Tibial nerve (tissue), 4 donors: ENCODE results near the gene ZNF280B. TPM values are rescaled to one million over a fixed set of nuclear protein-coding genes. Genes with fewer than 3 reads are reported as not detected.
"Not testable (repeated sequence)": the region's sequence is repeated elsewhere in the genome, so short reads cannot be mapped to it uniquely, and the experiment has no call there.

Experiments
- DNase-seq, 2 donors: peaks; one replicate each; pipeline ENCODE4 v3.0.0-alpha.2; 2019; ENCODE audit warnings: low spot score in 2 of 2
- H3K27ac ChIP-seq, 4 donors: fragments of 200-600 bp; sonication (generic) in 3 of 4; one replicate each; pipeline ENCODE4 v1.5.1; 2017 to 2019; ENCODE audit warnings: mild to moderate bottlenecking in 1 of 4
- H3K27me3 ChIP-seq, 2 donors: fragments of 200-600 bp; sonication (generic) in 1 of 2; one replicate each; pipeline versions ENCODE4 v1.5.1 to v1.6.0; 2017 to 2019
- H3K36me3 ChIP-seq, 3 donors: fragments of 200-600 bp; sonication (generic); one replicate each; pipeline ENCODE4 v1.5.1; 2018 to 2019
- H3K4me1 ChIP-seq, 4 donors: fragments of 200-600 bp; sonication (generic) in 3 of 4; one replicate each; pipeline ENCODE4 v1.5.1; 2017 to 2019
- H3K4me3 ChIP-seq, 4 donors: fragments of 200-600 bp; sonication (generic) in 3 of 4; one replicate each; pipeline ENCODE4 v1.5.1; 2017 to 2019; ENCODE audit warnings: mild to moderate bottlenecking in 1 of 4, moderate library complexity in 1 of 4
- H3K9me3 ChIP-seq, 4 donors: fragments of 200-600 bp; sonication (generic) in 3 of 4; one replicate each; pipeline ENCODE4 v1.5.1; 2017 to 2019
- EP300 ChIP-seq, 2 donors: sonication (generic); formaldehyde crosslinking; IDR thresholded peaks; one replicate each; pipeline ENCODE4 v1.6.1; 2017; ENCODE audit warnings: antibody characterized with exemption in 2 of 2, mild to moderate bottlenecking in 1 of 2
- POLR2A ChIP-seq, 2 donors: fragments of 450-650 bp; IDR thresholded peaks; one replicate each; pipeline ENCODE4 v1.6.1; 2017; ENCODE audit warnings: antibody characterized with exemption in 2 of 2, mild to moderate bottlenecking in 2 of 2, moderate library complexity in 2 of 2
- WGBS, 2 donors: methylation state at CpG; one replicate each; pipeline ENCODE4 v1.1.5; 2018; 5-methylcytosine and 5-hydroxymethylcytosine counted together
- total RNA-seq, 4 donors: library from RNA; depleted of rRNA; stranded (reverse); fragments of >200 nt; gene quantifications; one replicate each; pipeline ENCODE4 v1.1.0, GENCODE V29; 2016
- TF ChIP-seq, protein P1 (sequence below), 5 experiments: fragments of 200-600 bp in 3 of 5; fragments of 450-650 bp in 2 of 5; sonication (generic) in 3 of 5; IDR thresholded peaks; one replicate each; pipeline ENCODE4 v1.5.1; 2016 to 2019; ENCODE audit warnings: antibody characterized with exemption in 5 of 5, mild to moderate bottlenecking in 3 of 5, moderate library complexity in 2 of 5

Gene ZNF280B
- total RNA-seq, 4 donors from 2014 or later = under 0.01 to 0.44 (median 0.30) TPM; not detected in 1

DNA sequence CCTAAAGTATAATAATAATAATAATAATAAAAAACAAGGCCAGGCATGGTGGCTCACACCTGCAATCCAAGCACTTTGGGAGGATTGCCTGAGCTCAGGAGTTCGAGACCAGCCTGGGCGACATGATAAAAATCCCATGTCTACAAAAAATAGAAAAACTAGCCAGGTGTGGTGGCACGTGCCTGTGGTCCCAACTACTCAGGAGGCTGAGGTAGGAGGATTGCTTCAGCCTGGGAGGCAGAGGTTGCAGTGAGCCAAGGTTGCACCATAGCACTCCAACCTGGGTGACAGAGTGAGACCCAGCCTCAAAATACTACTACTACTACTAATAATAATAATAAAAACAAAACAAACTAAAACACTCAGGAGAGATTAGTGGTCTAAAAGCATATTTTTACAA lies 27.1 kb upstream of the ZNF280B start:
- no peak for DNase-seq
- Histone ChIP-seq H3K27me3 (no peaks in the 10 kb centered on the region), H3K4me3 (no peak overlapping the region), H3K4me1 (no peaks in the 10 kb centered on the region), H3K36me3 (no peaks in the 10 kb centered on the region), H3K9me3 (no peaks in the 10 kb centered on the region), H3K27ac (no peak overlapping the region)
- WGBS, 2 donors = 82 to 90% methylated on average over 3 of the region's 3 CpGs
- TF ChIP-seq, protein P1, sequence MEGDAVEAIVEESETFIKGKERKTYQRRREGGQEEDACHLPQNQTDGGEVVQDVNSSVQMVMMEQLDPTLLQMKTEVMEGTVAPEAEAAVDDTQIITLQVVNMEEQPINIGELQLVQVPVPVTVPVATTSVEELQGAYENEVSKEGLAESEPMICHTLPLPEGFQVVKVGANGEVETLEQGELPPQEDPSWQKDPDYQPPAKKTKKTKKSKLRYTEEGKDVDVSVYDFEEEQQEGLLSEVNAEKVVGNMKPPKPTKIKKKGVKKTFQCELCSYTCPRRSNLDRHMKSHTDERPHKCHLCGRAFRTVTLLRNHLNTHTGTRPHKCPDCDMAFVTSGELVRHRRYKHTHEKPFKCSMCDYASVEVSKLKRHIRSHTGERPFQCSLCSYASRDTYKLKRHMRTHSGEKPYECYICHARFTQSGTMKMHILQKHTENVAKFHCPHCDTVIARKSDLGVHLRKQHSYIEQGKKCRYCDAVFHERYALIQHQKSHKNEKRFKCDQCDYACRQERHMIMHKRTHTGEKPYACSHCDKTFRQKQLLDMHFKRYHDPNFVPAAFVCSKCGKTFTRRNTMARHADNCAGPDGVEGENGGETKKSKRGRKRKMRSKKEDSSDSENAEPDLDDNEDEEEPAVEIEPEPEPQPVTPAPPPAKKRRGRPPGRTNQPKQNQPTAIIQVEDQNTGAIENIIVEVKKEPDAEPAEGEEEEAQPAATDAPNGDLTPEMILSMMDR (IDR thresholded peaks at IDR 0.05) = no peak
- no peak for TF ChIP-seq POLR2A (IDR thresholded peaks at IDR 0.05)
- no peak for TF ChIP-seq EP300 (IDR thresholded peaks at IDR 0.05)

DNA sequence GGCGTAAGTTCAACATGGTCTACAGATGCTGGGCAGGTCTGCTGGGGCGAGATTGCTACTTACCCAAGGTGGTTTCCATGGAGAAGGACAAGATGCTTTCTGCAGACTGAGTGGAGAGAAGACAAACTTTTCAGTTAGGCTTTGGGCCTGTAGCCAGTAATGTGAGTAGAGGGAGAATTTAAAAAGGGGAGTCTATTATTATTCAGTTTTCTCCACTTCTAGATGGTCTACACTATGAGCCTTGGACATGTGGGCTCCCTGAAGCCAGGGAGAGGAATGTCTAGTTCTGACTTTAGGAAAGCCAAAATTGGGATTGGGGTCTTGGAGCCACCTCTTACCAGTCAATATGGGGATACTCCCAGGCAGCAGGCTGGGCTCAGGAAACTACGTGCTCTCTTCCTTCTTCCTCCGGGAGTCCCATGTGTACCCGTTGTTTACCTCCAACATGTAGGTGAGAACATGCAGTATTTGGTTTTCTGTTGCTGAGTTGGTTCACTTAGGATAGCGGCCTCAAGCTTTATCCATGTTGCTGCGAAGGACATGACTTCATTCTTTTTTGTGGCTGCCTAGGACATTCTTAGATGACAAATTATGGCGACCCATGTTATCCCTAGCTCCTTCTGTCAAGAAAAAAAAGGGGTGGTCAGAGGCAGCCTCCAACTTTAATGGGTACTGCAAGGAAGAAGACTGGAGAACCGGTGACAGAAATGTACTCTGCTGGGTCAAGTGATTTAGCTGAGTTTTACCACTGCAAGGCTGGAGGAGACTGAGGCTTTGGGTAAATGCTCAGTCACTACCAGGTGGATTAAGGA lies 26.3 kb upstream of the ZNF280B start:
- Histone ChIP-seq H3K27me3 (no peaks in the 10 kb centered on the region), H3K9me3 (no peaks in the 10 kb centered on the region), H3K4me3 (no peak overlapping the region), H3K27ac (no peak overlapping the region), H3K36me3 (no peaks in the 10 kb centered on the region), H3K4me1 (no peaks in the 10 kb centered on the region)
- WGBS, 2 donors = 81 to 83% methylated on average over 9 of the region's 9 CpGs
- no peak for DNase-seq
- TF ChIP-seq EP300 (IDR thresholded peaks at IDR 0.05) (no peak), POLR2A (IDR thresholded peaks at IDR 0.05) (no peak)
- TF ChIP-seq, protein P1 (IDR thresholded peaks at IDR 0.05) = no peak

DNA sequence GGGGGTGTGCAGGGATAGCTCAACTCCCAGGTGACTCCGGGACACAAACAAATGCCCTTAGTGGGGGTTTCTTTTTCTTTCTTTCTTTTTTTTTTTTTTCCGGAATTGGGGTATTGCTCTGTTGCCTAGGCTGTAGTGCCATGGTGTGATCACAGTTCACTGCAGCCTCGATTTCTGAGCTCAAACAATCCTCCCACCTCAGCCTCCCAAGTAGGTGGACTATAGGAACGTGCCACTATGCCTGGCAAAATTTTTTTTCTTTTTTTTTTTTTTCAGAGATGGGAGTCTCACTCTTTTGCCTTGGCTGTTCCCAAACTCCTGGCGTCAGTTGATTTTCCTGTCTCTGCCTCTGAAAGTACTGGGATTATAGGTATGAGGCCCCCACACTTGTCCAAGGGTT lies 25.3 kb upstream of the ZNF280B start:
- TF ChIP-seq POLR2A (IDR thresholded peaks at IDR 0.05) (no peak), EP300 (IDR thresholded peaks at IDR 0.05) (no peak)
- TF ChIP-seq, protein P1 (IDR thresholded peaks at IDR 0.05) = no peak
- Histone ChIP-seq H3K36me3 (no peaks in the 10 kb centered on the region), H3K27ac (no peak overlapping the region), H3K9me3 (no peaks in the 10 kb centered on the region), H3K27me3 (no peaks in the 10 kb centered on the region), H3K4me1 (no peaks in the 10 kb centered on the region), H3K4me3 (no peak overlapping the region)
- DNase-seq = no peak
- 73% methylated on average over 5 of the region's 5 CpGs for WGBS, 2 donors

- no peaks in the 10 kb centered on the region for H3K9me3 ChIP-seq
- no peaks in the 10 kb centered on the region for H3K4me1 ChIP-seq
- WGBS, 2 donors = 88 to 93% methylated on average over 1 of the region's 1 CpG
- no peak overlapping the region for H3K27ac ChIP-seq
- TF ChIP-seq, protein P1 (IDR thresholded peaks at IDR 0.05) = no peak
- TF ChIP-seq EP300 (IDR thresholded peaks at IDR 0.05) (no peak), POLR2A (IDR thresholded peaks at IDR 0.05) (no peak)
- DNase-seq = no peak
- H3K36me3 ChIP-seq = no peaks in the 10 kb centered on the region
- H3K4me3 ChIP-seq = no peak overlapping the region
- no peaks in the 10 kb centered on the region for H3K27me3 ChIP-seq
These were observed 24.9 kb upstream of the ZNF280B start for GRCh38 chr22:22533417-22533816.

GRCh38 chr22:22532547-22533071 lies 24.1 kb upstream of the ZNF280B start:
- not testable (repeated sequence) for H3K27me3 ChIP-seq, H3K27ac ChIP-seq, H3K36me3 ChIP-seq, DNase-seq, H3K4me3 ChIP-seq, H3K9me3 ChIP-seq, H3K4me1 ChIP-seq
- 85% methylated on average over 12 of the region's 12 CpGs for WGBS, 2 donors
